Stimulated activated CD4-positive, alpha-beta T cell treated with anti-CD3 and anti-CD28 coated beads, Interleukin-2, amount 100 ng/mL, for 24 hours (primary cell): ENCODE results near the gene NCOA3.
A peak's percentile ranks its signal among the peaks of the same experiment; 100 is the strongest.
"Not testable (repeated sequence)": the region's sequence is repeated elsewhere in the genome, so short reads cannot be mapped to it uniquely, and the experiment has no call there.

Experiments
- DNase-seq, 2 donors: peaks; one replicate each; pipeline ENCODE4 v3.0.0-alpha.2; 2020

Gene NCOA3

DNA sequence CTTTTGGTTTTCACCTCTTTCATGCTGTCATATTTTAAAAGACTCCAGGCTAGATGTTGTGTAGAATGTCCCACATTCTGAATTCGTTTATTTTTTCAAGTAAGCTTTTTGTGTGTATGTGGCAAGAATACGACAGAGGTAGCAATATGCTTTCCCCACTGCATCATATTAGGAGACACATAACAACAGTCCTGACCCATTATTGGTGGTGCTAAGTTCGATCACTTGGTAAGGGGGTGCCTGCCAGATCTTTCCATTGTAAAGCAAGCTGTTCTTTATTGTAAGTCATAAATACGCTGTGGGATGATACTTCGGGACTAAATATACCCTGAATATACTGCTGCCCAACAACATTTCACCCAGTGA is 588 bp upstream of the NCOA3 start:
- no peak for DNase-seq

DNA sequence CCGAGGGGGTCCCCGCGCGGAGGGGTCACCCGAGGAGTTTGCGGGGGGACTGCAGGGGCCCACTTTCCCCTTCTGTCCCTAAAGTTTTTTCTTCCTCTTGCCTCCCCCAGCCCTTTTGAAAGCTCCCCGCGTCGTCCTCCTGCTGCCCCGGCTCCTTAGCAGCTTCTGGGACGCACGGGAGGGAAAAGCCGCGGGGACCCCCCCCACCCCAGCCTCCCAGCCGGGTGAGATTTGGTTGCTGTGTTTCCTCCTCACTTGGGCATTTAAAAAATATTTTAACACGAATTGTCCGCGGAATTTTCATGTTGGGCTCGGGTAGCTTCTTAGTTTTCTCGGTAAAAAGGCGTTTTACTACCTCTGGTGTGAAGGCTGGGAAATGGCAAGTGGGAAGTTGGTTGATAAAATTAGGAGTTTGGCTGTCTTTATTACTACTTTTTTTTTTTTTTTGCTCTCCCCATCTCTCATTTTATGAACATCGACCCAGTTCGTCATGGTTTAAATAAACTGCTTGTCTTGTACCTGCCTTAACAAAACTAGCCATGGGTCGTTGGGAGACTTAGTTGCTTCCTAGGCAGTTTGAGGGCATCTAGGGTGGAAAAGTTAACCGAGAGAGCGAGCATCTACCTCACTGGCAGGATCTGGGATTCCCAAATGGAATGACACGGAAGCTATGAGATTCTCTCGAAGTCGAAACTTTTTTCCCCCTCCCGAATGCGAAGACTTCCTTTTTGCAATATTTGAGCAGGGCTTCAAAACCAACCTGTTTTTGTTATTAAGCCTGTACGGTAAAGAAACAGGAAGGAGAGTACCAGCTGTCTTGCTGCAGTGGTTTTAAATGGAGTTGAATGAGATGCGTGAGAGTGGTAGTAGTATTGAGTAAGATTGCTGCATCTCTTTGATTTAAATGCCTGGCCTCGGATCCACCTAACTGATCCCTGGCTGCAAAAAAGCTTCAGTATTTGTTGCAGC is 868 bp downstream of the NCOA3 start:
- peak in 1 of 2 donors; percentile 46 for DNase-seq

DNA sequence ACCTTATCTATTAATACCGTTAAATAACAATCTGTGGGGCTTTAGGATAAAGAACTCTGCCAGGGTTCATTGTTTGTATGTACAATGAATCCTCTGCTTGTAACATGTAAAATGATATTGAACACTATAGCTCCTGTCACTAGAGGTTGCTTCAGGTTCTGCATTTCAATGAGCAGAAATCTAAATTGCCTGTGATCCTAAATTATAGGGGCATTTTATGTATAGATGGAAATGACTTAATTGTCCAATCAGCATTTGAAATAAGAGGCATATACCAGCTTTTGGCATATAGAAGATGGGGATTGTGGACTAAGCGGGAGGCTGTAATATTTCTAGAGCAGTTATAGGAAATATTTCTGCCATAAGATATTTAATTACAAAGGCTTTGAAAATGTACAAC is 2.0 kb downstream of the NCOA3 start:
- no peak for DNase-seq

DNA sequence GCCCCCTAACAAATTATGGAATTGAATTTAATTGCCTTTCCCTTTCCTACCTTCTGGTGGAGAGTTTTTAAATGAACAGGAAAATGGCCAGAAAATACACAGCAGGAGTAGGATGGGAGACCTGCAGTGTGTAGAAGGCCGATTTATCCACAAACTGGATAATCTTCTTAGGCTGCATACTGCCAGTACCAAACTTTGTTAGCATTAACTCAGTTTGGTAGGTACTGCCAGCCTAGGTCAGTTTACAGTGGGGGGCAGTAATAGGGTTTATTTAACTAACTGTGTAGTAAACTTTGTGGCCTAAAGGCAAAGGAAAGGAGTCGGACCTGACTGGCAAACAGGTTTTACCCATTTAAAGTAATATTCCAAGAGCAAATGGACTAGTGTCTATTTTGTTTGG is 4.6 kb downstream of the NCOA3 start:
- DNase-seq: no peak

DNA sequence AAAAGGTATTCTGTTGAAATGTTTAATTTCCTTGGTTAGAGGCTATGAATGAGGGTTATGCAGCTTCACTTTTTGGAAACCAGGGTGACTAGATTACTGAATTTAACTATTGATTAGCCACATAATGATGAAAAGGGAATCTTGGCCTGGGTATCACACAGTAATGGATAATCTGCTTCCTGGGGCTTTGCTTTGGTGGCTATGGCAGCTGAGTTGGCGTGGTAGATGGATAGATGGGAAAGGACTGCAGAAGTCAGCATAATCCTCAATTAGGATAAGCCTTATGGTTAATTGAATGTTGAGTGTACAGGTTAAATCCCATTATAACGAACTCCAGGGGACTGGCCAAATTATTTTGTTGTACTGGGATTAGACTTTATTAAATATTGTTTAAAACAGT is 5.2 kb downstream of the NCOA3 start:
- DNase-seq: no peak

DNA sequence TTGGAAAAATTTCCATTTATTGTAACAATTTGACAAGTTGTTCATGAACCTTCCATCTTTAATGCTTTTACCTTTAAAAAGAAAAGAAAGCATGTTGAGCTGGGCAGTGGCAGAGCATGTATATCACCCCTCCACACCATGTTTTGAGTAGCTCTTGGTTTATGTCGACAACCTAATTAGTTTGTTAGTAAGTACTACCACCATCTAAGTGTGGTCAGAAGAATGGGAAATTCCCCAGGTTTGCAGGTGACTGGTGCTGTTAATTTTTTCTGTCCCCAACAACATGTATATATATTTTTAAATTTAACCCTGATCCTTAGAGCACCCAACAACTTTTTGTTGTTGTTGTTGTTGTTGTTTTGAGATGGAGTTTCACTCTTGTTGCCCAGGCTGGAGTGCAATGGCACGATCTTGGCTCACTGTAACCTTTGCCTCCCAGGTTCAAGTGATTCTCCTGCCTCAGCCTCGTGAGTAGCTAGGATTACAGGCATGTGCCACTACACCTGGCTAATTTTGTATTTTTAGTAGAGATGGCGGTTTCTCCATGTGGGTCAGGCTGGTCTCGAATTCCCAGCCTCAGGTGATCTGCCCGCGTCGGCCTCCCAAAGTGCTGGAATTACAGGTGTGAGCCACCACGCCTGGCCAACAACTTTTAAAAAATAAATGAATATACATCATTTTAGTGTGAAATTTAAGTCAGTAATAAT is 5.7 kb downstream of the NCOA3 start:
- DNase-seq: not testable (repeated sequence)

DNA sequence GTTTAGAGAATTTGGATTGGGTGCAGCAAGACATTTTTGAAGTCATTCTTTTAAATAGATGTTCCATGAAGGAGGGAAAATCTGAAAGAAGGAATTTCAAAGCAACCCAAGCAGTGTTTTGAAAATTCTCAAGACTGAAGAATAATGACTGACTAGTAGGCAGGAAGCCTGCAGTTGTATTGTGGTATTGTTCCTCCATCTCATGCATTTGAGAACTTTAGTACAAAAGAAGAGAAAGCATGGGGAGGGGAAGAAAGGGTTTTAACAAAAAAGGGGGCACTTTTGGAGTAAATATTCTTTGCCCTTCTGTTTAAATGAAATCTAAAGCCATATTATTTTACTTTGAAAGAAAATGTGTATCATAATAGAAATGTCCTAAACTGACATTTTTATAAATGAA is 6.6 kb downstream of the NCOA3 start:
- DNase-seq: no peak

DNA sequence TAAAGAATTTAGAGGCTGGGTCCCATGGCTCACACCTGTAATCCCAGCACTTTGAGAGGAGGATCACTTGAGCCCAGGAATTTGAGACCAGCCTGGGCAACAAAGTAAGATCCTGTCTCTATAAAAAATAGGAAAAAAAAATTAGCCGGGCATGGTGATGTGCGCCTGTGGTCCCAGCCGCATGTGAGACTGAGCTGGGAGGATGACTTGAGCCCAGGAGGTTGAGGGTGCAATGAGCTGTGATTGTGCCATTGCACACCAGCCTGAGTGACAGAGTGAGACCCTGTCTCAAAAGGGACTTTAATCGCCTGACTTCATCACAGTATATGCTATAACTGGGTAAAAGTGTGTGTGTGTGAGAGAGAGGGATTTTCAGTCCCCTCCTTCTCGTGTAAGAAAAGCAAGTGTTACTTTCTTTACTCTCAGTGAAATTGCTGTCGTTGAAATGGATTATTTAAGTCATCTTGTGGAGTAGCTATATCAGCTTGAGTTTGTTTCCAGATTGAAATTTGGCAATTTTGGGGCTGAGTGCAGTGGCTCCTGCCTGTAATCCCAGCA is 7.5 kb downstream of the NCOA3 start:
- DNase-seq: no peak

DNA sequence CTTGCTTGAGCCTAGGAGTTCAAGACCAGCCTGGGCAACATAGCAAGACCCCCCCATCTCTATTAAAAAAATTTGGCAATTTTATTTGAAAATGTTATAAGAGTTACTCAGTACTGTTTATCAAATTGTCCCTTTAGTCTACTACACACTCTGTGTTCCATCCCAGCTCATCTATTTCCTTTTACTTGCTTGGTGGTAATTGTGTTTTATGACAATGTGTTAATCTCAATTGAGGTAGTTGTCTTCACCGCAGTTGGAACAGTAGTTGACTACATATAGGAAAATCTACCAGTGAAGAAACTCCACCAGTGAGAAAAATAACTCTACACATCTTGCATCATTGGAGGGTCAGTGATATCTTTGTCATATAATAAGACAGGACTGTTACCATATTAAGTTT is 8.0 kb downstream of the NCOA3 start:
- no peak for DNase-seq

DNA sequence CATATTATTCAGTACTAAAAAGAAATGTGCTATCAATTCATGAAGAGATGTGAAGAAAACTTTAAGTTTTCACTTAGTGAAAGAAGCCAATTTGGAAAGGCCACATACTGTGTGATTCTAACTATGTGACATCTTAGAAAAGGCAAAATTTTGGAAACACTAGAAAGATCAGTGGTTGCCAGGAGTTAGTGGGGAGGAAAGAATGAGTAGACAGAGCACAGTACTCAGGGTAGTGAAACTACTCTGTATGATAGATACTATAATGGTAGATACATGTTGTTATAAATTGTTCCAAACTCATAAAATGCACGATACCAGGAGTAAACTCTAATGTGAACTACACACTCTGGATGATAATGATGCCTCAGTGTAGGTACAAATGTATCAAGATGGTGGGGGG is 14.2 kb downstream of the NCOA3 start:
- no peak for DNase-seq

DNA sequence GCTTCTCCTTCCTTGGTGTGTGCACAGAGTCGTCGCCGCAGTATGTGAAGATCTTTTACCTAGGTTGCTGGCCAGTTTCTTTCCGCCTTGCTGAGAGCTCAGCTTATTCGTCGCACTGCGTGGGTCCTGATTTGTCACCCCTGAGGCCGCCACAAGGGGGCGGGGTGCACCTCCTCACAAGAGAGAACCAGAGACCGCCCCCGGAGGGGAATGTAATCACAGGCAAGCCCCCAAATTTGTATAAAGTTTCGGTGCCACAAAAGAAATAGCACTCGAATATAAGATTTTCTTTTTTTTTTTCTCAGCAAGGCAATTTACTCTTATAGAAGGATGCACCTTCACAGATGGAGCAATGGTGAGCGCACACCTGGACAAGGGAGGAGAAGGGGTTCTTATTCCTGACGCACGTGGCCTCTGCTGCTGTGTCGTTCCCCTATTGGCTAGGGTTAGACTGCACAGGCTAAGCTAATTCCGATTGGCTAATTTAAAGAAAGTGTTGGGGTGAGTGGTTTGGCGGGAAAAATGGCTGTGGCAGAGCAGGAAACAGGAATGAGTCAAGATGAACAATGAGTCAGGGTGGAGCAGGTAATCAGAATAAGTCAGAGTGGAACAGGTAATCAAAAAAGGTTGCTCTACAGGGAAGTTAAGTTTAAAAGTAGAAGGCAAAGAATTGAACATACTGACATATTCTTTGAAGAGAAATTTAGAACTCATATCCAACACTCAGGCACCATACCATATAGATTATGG is 19.5 kb downstream of the NCOA3 start:
- no peak for DNase-seq

DNA sequence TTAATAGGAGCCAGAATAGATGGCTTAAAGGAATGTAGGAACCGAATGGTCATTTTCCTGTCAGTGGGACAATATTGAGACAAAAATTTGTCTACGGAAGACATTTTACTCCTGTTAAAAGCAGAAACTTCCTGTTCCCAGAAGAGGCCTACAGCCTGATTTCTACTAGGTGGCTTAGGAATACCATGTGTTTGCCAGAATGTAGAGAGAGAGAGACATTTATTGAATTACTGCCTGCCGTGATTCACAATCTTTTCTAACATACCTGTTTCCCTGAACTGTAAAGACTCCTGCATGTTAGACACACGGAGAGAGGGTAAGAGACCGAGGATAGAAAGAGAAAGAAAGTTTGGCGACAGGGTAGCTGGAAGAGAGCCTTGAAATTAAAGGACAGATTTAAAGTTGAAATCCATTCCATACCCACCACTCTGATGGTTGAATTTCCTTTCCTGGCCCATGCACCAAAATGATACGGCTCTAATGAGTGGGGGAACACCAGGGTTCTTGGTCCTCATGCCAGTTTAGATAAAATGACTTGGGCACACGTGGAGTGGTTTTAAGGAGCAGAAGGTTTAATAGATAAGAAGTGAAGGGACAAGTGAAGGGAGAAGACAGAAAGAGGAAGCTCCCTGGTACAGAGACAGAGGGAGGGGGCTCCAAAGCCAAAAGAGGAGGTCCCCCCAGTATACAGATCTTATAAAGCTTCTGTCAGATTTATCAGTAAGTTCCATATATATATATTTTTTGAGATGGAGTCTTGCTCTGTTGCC is 22.5 kb downstream of the NCOA3 start:
- DNase-seq: no peak

DNA sequence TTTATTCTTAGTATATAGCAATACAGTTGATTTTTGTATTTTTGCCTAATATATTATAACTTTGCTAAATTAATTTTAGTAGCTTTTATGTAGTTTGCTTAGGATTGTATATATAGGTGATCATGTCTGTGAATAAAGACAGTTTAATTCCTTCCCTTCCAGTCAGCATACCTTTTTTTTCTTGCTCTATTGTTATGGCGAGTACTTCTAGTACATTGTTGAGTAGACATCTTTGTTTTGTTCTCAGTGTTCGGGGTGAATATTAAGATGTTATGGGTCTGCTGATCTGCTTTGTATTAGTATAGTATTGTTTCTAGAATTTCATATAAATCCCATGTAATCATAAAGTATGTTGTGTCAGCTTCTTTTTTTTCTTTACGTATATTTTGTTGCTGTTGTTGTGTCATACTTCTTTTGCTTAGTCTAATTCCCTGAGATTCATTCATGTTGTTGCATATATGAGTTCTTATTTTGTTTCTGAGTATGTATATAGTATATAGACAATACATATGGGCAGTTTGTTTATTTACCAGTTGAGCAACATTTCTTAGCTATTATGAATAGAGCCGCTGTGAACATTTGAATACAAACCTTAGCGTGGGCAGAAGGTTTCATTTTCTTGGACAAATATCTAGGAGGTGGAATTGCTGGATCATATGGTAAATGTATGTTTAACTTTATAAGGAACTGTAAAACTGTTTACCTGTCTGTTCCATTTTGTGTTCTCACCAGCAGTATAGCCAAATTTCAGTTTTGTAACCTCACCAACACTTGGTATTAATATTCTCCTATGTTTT is 25.5 kb downstream of the NCOA3 start:
- DNase-seq: no peak

DNA sequence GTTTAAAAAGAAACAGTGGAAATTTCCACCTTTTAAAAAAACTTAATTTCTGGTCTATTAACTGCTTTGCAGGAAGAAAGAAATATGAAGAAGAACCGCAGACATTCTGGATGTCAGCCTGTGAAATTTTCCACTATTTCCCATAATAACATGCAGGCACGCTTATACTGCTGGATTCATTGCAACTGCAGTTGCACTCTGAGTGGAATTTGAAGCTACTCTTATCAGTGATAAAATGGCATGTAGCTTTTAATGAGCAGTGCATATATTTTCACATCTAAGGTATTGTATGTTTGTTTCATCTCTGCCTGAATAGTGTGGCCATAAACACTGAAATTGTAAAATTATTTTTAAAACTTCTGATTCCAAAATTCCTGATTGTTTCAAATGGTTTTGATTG is 28.2 kb downstream of the NCOA3 start:
- no peak for DNase-seq

DNA sequence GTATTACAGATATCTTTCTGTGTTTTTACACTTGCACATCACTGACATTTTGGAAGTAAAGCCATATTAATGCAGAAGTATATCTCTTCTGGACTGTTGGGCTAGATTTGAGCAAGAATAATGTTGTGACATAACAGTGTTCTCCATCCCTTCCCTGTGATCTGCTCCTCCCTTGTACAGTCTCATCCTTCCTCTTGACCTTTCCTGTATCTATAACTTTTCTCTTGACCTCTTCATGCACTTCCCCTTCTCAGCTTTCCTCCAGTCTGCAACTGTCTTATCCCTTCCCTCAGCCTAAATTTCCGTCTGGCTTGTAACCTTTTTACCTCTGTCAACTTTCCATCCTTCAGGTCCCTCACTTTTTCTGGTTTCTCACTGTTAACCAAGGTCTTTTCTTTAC is 29.8 kb downstream of the NCOA3 start:
- DNase-seq: no peak

DNA sequence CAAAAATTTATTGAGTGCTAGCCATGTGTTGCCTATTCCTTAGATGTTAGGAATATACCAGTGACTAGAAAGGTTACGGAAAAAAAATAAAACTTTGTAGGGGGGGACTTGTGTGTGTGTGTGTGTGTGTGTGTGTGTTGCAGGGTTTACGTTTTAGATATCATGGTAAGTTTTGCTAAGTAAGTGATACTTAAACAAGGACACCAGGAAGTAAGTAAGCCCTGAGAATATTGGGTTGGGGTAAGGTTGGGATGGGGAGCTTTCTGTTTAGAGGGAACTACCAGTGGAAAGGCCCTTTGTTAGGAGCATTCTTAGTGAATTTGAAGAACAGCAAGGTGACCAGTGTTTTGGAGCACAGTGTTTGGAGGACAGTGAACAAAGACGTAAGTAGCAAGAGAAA is 30.3 kb downstream of the NCOA3 start:
- DNase-seq: no peak

DNA sequence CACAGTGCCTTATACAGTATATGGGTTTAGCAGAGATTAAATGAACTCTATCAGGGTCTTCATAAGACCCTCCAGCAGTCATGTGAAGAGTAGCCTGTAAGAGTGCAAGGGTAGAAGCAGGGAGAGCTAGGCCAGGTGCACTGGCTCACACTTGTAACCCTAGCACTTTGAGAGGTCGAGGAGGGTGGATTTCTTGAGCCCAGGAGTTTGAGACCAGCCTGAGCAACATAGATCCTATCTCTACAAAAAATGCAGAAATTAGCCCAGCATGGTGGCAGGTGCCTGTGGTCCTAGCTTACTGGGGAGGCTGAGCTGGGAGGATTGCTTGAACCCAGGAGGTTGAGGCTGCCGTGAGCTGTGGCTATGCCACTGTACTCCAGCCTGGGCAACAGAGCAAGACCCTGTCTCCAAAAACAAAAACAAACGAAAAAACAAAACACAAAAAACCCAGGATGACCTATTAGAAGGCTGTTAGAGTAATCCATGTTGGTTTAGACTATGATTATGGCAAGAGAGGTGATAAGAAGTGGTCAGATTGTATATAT is 31.9 kb downstream of the NCOA3 start:
- DNase-seq: no peak

DNA sequence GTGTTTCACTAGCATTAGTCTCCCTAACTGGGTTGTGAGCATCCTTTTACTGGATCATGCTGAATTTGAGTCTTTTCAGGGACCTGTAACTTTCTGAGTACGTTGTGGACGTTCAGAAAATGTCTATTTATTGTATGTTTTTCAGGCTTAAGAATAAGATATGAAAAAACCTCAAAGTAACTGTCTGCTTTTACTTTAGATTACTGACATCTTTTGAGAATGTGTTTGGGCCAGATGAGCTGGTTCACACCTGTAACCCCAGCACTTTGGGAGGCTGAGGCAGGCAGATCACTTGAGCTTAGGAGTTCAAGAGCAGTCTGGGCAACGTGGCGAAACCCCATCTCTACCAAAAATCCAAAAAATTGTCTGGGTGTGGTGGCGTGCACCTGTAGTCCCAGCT is 32.7 kb downstream of the NCOA3 start:
- DNase-seq: no peak

DNA sequence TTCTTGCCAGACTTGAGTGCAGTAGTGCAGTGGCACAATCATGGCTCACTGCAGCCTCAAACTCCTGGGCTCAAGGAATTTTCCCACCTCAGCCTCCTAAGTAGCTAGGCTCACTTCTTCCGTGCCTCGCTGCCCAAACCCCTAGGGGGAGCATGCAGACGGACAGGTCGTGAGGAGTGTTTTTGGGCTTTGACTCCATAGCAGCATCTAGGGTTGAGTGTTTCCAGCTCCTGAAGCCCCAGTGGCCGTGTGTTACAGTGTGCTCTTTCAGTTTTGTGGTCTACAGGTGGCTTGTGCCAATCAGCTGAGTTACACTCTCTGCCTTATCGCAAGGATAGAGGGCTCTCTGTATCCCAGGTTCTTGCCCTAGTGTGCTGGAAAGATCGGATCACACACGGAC is 33.4 kb downstream of the NCOA3 start:
- DNase-seq: no peak

DNA sequence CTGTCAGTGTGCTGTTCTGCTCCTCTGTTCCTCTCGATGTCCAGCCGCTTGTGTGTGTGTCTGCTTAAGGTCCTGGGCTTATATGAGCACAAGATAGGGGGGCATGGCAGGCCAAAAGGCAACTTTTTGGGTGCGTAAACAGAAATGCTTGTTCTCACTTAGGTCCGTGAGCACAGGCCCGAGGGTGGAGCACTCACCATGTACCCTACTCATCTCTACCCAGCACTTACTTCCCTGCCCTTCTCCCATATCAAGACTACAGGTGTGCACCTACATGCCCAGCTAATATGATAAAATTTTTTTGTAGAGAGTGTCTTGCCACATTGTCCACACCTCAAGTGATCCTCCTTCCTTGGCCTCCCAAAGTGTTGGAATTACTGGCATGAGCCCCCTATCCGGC is 34.3 kb downstream of the NCOA3 start:
- no peak for DNase-seq
